GM19324 (cell line): ENCODE data around the gene MYH6.

Experiments
- ATAC-seq: cut with Tn5 transposase; IDR thresholded peaks from one replicate; pipeline ENCODE4 v1.9.1; 2021; ENCODE audit warnings: mild to moderate bottlenecking, moderate library complexity; ENCODE audit not compliant: unreplicated experiment, low FRiP score

Gene MYH6

DNA sequence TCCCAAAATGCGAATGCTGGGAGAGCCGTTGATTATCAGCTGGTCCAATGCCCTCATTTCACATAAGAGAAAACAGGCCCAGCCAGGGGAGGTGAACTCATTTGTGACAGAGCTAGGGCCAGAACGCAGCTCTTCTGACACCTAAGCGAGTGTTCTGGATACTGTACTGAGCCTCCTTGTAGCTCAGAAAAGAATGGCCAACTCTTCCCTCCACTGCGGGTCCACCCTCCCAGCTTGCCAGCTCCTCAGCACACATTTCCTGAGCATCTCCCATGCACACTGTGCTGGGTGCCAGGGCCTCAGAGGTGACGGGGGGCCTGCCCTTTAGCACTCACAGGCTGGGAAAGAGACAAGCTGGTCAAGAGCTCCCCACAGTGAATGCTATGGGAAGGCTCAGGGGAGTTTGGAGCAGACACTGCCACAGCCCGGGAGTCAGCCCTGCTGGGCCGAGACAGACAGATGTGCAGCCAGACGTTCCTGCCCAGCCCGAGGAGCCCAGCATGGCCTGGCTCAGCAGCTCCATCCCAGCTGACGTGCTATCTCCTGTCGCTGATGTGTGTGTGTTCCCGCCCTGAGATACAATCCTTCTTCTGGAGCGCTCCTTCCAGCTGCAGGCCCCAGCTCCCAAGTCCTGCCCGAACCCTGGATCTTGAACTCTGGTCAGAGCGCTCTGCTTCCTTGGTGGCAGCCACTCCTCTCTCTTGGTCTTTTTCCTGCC, 27.7 kb downstream of the MYH6 start:
- ATAC-seq: no peak

DNA sequence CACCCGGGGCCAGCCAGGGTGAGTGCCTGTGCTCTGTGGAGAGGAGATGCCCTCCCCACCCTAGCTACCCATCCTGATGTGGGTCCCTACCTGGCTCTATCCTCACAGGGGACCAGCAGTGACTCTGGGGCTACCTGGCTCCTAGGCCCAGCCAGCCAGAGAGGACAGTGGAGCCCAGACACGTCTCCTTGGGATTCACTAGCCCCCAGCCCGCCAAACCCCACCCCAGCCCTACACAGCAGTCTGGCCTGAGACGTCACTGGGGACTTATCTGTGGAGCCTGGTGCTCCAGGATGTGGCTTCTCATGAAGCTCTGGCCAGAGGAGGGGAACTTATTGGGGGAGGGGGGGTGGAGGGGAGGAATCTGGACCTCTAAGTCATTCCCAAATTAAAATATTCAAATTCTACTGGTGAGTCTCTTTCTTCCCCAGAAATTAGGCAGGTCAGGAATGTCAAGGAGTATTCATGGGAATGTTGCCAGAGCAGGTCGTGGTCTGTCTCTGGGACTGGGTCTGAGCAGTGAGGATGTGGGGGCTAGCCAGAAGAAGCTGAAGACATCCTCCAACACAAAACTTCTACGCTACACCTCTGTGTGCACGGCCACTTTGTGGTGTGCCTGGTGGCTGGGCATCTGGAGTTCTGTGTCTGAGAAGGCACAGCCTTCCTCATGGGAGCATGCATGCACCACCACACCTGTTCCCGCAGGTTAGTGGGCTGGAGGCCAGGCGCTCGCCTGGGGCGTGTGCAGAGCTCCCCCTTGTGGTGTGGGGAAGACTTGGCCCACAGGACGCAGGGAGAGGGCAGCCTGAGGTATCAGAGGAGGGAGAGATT, 28.5 kb downstream of the MYH6 start:
- no peak for ATAC-seq

DNA sequence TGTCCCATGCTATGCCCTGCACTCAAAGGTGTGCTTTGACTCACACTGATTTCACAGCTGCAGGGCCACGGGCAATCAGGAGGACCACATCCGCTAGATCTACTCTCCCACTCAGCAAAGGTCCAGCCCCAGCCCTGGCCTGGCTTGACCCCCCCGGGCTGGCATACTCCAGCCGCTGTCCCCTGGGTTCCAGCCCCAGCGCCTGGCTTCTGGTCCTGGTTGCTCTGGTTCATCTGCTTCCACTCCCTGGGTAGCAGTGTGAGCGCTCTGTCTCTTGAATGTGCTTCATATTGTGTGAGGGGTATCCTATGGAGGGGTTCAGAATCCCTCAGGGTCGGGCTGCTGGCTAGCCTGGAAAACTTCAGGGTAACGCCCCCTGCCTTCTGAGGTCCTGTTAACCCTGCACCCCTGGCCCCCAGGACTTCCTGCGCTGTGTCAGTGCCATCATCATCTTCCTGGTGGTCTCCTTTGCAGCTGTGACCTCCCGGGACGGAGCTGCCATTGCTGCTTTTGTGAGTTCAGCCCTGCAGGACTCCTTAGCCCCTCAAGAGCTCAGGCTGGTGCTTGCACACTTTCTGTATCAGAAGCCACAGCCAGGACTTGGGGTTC, 29.4 kb downstream of the MYH6 start:
- no peak for ATAC-seq

DNA sequence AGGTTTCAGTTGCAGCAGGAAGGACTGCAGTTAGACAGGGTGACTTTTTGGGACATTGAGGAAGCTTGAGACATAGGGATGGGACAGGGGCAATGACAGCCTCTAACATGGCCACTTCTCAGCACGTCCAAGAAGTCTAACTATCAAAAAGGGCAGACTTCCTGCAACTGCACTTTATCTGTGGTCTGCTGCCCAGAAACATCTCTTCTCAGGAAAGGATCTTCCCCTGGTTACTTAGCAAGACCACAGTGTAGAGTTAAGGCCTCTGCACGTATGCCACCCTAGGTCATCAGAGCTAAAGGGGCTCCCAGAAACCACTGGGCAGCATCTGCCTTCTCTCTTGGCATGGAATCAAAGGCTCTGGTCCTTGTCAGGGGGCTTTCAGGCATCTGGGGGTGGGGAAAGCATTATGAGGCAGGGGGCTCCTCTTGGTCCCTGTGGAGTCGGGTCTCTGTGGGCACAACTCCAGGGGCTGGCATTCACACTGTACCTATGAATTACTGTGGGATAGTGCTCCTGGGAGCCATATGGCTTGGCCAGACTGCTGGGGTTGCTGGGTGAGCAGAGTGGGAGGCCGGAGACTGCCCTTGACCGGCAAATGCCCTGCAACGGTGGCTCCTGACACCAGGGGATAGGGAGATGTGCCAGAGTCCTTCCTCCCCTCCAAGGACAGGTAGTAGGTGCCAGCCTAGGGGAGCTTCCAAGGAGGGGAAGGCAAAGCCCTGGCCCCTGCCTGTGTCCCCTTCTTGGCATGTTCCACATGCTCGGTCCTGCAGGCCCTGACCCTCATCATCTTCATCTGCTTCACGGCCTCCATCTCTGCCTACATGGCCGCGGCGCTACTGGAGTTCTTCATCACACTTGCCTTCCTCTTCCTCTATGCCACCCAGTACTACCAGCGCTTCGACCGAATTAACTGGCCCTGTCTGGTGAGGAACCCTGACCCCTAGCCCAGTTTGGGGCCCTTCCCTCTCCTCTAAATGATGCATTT, 30.2 kb downstream of the MYH6 start:
- ATAC-seq: no peak

DNA sequence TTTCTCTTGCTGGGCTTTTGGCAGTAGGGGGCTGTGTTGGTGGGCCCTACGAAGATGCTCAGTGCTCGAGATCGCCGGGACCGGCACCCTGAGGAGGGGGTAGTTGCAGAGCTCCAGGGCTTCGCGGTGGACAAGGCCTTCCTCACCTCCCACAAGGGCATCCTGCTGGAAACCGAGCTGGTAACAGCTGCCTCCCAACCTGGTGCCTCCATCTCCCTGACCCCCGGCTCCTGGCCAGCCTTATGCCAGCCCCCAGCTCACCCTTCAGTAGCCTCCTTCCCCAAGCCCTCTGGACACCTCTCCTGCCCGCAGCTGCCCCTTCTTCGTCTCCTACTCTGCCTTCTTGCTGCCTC, 30.9 kb downstream of the MYH6 start:
- ATAC-seq: no peak

DNA sequence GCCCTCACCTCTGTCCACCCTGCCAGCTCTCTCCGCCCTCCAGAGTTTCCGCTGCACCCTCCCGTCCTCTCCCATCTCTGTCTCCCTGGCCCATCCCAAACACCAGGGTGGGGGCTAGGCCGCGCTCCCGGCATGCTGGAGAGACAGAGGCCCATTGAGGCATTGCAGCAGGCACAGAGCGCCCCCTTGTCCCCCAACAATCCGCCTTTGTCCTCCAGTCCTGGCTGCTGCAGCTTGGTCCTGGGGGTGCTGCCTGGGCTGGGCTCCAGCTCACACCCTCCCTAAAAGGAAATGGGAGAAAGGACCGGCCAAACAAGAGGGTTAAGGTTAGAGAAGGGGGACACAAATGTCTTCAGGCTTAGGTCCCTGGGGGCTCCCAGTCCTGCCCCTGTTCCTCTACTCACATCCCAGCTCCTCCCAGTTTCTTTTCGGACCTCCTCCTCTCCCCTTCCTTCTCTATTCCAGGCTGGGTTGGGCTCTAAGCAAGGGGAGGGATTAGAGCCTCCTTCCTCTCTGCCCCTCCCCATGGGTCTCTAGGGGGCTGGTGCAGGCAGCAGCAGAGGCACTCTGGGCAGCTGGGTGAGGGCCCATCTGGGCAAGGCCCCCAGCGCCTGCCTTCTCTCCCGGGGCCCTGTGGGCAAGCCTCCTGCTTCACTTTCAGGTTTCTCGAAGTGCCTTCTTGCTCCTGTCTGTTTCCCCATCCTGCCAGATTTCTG, 31.4 kb downstream of the MYH6 start, which contains the start of gene CMTM5:
Gene CMTM5 (plus strand): TSS at position 565 of the 716 bp plus-strand sequence. CDS start 206 bp downstream, outside the sequence.
- no peak for ATAC-seq

DNA sequence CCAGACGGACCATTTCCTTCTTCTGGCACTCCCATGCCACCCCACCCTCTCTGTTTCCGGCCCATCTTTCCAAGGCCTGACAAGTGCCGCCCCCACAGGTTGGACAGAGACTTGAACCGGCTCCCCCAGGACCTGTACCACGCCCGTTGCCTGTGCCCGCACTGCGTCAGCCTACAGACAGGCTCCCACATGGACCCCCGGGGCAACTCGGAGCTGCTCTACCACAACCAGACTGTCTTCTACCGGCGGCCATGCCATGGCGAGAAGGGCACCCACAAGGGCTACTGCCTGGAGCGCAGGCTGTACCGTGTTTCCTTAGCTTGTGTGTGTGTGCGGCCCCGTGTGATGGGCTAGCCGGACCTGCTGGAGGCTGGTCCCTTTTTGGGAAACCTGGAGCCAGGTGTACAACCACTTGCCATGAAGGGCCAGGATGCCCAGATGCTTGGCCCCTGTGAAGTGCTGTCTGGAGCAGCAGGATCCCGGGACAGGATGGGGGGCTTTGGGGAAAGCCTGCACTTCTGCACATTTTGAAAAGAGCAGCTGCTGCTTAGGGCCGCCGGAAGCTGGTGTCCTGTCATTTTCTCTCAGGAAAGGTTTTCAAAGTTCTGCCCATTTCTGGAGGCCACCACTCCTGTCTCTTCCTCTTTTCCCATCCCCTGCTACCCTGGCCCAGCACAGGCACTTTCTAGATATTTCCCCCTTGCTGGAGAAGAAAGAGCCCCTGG, 32.4 kb downstream of the MYH6 start:
- ATAC-seq: no peak

DNA sequence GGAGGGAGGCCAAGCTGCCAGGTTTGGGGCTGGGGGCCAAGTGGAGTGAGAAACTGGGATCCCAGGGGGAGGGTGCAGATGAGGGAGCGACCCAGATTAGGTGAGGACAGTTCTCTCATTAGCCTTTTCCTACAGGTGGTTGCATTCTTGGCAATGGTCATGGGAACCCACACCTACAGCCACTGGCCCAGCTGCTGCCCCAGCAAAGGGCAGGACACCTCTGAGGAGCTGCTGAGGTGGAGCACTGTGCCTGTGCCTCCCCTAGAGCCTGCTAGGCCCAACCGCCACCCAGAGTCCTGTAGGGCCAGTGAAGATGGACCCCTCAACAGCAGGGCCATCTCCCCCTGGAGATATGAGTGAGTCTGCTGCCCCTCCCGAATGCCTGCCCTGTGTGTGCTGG, 35.0 kb downstream of the MYH6 start:
- no peak for ATAC-seq

DNA sequence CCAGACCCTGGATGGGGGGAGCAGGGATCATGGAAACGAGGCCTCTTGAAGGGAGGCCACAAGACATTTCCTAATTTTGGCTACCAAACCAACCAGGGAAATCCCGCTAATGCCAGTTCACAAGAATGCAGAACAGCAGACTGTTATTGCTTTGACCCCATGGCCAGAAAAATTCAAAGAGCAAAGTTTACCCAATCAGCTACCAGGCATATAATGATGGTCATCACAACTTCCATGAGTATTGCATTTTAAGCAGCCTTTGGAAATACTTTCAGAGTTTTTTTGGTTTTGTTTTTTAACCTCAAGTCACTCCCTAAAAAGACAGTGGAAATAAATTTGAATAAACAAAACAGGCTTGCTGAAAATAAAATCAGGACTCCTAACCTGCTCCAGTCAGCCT, 35.6 kb downstream of the MYH6 start, which contains the start of gene IL25:
Gene IL25 (plus strand): TSS at position 301 of the 400 bp plus-strand sequence.
- no peak for ATAC-seq

DNA sequence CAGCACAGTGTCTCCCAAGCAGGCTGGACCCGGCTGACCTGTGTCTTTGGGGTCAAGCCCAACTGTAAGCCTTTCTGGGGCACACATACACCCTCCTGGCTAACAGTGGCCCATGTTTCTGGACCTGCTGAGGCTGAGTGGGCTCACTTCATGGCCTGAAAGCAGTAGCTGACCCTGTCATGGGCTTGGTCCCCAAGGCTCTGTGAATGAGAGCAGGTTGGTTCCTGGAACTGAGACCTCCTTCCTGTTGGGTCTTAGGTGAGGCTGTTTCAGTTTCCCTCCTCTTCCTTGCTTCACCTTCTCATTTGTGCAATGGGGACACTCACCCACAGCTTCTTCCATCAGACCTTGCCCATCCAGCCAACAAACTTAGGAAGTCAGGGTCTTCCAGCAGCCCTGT, 36.2 kb downstream of the MYH6 start:
- no peak for ATAC-seq

DNA sequence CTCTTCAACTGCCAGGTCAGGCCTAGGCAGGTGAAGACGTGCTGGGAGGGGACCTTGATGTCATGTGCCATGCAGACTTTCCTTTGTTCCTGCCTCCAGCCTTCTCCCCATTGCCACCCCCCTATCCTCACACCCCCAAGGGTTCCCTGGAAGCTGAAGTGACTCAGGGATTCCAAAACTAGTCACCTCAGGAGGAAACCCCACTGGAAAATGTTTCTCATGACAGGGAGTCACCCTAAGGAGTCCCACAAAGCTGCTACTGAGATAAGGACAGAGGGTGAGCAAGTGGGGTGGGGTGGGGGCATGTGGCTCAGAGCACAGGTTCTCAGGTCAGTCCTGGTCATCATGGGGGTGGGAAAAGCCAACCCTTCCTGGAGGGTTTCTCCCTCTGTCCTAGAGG, 37.9 kb downstream of the MYH6 start:
- no peak for ATAC-seq

DNA sequence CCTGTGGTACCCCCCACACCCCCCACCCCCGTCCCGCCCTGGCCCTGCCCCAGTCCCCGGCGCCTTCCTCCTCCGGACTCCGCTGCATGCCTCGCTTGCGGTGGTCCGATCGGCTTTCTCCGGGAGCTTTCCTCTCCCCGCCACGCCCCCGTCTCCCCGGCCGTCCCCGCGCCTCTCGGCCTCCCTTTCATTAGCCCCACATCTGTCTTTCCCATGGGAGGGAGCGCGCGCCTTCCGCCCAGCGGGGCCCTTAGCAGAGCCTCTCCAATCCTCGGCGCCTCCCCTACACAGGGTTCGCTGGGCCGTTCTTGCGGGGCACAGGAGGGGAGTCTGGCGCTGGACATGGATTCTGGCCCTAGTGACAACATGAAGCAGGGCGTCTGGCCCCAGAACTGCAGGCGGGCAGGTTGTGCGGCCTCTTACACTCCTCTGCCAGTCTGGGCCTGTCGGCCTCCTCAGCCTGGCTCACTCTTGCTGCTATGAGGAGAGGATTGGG, 41.6 kb downstream of the MYH6 start:
- no peak for ATAC-seq

DNA sequence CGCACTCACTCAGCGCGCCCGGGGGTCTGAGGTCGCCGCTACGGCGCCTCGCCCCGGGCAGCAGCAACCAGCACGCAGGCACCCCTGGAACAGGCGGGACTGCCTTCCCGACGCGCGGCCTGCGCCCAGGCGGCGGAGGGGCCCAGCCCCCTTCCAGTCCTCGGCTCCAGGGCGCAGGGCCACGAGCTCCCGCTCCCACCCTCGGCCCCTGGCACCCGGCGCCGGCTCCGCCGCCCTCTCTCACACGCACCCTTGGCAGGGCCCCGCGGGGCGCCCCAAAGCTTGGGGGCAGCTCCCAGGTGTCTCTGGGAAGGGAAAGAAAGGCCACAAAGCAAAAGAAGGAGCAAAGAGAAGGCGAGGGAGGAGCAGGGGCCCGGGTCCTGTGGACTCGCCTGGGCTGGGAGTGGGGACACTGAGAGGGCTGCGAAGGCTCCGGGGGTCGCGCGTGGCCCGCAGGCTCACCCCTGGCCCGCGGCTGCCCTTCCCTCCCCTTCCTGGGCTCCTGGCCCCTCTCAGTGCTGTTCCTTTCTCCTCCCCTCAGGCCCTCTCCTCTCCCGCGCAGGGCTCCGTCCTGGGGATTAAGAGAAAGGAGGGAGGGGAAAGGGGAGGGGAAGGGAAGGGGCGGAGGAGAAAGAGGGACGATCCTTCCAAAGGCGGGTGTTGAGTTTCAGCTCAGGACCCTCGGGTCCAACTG, 42.2 kb downstream of the MYH6 start:
- no peak for ATAC-seq

DNA sequence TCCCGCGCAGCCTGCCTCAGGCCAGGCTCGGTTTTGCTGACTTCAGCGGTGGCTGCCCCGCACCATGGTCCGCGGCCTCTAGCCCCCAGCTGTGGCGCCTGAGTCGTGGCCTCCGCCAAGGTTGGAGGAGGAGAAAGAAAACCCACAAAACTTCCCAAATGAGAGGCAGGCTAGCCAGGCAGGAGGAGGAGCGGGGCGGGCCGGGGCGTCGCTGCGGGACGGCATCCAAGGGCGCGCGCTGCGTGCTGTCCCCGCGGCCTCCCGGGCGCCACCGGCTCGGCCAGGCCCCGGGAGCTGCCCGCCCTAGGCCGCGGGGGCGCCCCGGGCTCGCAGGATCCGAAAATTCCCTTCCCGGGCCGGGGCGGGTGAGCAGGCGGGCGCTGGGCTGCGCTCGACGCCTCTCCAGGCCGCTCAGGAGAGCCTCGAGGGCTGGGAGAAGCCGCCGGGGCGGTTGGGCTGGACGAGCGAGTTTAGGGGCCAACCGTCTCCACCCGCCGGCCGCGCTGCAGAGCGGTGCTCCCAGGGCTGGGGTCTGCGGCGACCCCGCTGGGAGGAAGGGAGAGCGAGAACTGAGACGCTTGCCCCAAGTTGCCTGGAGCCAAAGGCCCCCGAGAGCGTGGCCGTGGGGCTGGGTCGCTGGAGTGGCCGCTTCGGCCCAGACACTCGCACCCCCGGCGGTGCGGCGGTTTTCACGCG, 42.9 kb downstream of the MYH6 start, which contains the start of gene EFS:
Gene EFS (minus strand): TSS at position 137 of the 696 bp plus-strand sequence. CDS start 147 bp downstream, outside the sequence.
- no peak for ATAC-seq

DNA sequence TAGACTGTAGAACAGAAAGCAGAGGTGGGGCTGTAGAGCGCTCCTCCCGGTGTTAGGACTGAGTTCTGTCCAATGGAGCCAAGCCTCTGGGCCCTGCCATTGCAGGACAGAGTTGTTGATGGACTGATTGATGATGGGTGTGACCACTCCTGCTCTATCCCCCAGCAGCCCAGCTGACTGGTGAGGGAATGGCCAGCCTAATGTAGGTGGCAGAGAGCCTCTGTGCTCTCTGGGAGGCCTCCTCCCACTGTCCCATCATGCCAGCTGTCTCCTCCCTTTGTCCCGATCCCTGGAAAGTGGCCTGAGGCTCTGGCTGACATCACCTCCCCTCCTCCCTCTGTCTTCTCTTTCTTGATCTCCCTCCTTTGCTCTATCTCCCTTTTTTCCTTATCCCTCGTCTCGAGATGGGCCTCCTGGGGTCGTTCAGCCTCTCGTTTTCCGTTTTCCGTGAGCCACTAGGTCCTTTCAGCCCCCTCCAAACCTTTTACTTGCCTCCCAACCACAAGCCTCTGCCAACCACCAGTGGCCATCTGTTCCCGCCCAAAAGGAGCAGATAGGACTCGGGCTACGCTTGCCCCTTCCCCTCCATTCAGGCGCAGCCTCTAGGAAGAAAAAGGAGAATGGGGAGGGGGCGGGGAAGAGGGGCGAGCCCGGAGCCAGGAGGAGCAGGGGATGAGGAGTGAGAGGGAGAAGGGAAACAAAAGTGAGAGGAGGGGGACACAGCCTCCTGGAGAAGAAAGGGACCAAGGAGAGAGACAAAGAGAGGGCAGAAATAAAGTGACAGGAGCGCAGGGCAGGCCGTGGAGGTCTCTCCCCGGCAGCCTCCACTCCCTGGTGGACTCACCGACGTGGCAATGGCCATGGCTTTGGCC, 43.7 kb downstream of the MYH6 start:
- ATAC-seq: no peak

DNA sequence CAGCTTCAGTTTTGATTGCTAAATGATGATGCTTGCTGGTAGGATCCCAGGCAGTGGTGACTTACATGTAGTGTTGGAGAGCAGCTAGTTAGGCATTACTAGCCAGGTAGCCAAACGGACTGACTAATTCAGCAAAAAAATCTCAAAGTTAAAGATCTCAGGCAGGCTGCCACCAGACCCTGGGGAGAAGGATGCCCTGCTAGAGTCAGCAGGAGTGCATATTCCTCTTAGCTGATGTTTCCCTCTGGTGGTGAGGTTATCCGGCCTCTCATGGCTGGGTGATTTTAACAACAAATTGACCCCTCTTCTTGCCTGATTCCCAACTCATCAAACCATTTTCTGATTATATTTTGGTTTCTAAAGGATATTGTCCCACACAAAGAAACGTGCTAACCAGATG, 45.9 kb downstream of the MYH6 start:
- no peak for ATAC-seq

DNA sequence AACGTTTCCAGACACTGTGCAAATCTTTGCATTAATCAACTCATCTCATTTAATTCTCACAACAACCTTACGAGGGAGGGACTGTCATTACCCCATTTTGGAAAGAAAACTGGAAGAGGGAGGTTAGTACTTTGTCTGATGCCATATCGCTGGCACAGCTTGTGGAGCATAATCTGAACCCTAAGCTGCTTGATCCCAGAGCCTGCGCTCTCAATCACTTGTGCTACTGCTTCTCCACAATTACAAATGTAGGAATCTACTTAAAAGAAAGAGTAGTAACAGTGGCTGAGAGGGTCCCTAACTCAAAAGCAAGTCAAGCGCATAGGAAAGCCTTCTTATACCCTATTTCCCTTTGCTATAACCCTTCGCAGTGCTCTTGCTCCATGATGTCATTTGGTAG, 46.3 kb downstream of the MYH6 start:
- no peak for ATAC-seq
